Peyer's patch (tissue), 4 donors: Measurements from ENCODE around the gene TUSC1. TPM values are rescaled to one million over a fixed set of nuclear protein-coding genes. Genes with fewer than 3 reads are reported as not detected.
"Not testable (repeated sequence)": the region's sequence is repeated elsewhere in the genome, so short reads cannot be mapped to it uniquely, and the experiment has no call there.

ENCODE experiments used
- DNase-seq, 3 donors: peaks; one replicate each; pipeline ENCODE4 v3.0.0-alpha.2; 2017 to 2019
- H3K27ac ChIP-seq, 4 donors: fragments of 200-600 bp; sonication (generic); one replicate each; pipeline ENCODE4 v1.5.1; 2016 to 2019
- H3K27me3 ChIP-seq, 2 donors: fragments of 200-600 bp; sonication (generic); one replicate each; pipeline ENCODE4 v1.5.1; 2019
- H3K36me3 ChIP-seq, 3 donors: fragments of 200-600 bp; sonication (generic); one replicate each; pipeline ENCODE4 v1.5.1; 2016 to 2019
- H3K4me1 ChIP-seq, 4 donors: fragments of 200-600 bp; sonication (generic); one replicate each; pipeline ENCODE4 v1.5.1; 2016 to 2019
- H3K4me3 ChIP-seq, 4 donors: fragments of 200-600 bp; sonication (generic); 1 replicate in 3 of 4; 2 replicates in 1 of 4; pipeline ENCODE4 v1.5.1; 2016 to 2019; ENCODE audit warnings: mild to moderate bottlenecking in 1 of 4
- H3K9me3 ChIP-seq, 4 donors: fragments of 200-600 bp; sonication (generic); one replicate each; pipeline ENCODE4 v1.5.1; 2016 to 2019; ENCODE audit warnings: mild to moderate bottlenecking in 1 of 4
- CTCF ChIP-seq, 6 experiments: fragments of 450-650 bp in 4 of 6; fragments of 200-600 bp in 2 of 6; sonication (generic) in 1 of 6; IDR thresholded peaks; one replicate each; pipeline ENCODE4 v1.5.1; 2017 to 2019; ENCODE audit warnings: antibody characterized with exemption in 6 of 6, mild to moderate bottlenecking in 3 of 6, moderate library complexity in 1 of 6
- POLR2A ChIP-seq, 2 donors: fragments of 450-650 bp; IDR thresholded peaks; one replicate each; pipeline ENCODE4 v1.5.1; 2017; ENCODE audit warnings: antibody characterized with exemption in 2 of 2, mild to moderate bottlenecking in 2 of 2, moderate library complexity in 2 of 2
- total RNA-seq, 4 donors: library from RNA; depleted of rRNA; stranded (reverse); fragments of >200 nt; gene quantifications; one replicate each; pipeline ENCODE4 v1.1.0, GENCODE V29; 2016

TUSC1 gene
- total RNA-seq, 4 donors from 2014 or later = 3.3 to 16.1 (median 13.4) TPM

DNA sequence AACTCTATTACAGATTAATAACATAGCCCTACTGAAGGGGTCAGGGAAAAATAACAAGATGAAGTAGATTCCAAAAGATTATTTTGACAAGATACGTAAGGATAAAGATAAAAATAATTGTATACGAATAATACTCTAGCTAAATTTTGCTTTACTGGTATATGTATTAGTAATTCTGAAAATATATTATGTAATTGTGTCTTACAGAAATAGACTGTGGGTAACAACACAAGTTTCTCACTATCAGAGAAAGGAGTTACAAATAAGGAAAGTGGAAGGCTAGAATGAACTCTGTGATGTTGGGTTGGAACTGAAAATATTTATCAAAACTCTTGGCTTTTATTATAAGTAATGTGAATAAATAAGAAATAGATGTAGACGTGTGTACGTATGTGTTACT, 26.6 kb upstream of the TUSC1 start:
- Histone ChIP-seq H3K27me3 (no peaks in the 10 kb centered on the region), H3K4me1 (no peaks in the 10 kb centered on the region), H3K27ac (no peak overlapping the region), H3K36me3 (no peaks in the 10 kb centered on the region), H3K9me3 (no peaks in the 10 kb centered on the region), H3K4me3 (no peak overlapping the region)
- TF ChIP-seq CTCF (IDR thresholded peaks at IDR 0.05) = no peak
- no peak for TF ChIP-seq POLR2A (IDR thresholded peaks at IDR 0.05)
- DNase-seq = no peak

DNA sequence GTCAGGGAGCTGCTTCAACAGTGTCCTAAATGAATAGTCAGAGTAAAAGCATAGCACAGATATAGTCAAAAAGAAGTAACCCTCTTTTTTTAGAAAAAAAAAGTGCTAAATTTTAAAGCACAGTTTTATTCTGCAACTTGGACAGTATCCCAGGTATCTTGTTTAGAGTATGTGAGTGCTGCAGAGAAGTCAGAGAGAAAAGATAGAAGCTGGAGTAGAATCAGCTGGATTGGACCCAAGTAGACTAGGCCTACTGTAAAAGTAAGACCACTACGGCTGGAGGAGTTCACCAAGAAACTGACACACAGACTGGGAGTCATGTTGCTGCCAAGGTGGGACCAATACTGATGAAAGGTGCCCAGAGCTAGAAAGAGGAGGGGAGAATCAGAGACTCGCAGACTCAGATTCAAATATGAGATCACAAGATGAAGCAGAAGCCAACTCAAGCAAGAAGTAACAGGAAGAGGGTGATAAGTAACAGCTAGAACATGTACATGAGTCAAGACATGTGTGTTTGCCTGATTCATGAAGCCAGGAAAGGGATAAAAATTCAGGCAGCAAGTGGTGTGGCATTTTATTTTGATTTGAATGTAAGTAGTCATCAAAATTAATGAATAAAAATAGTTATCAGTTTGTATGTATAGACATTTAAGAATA, 25.6 kb upstream of the TUSC1 start:
- Histone ChIP-seq H3K9me3 (no peaks in the 10 kb centered on the region), H3K36me3 (no peaks in the 10 kb centered on the region), H3K4me1 (no peaks in the 10 kb centered on the region), H3K27me3 (no peaks in the 10 kb centered on the region), H3K27ac (no peak overlapping the region), H3K4me3 (no peak overlapping the region)
- DNase-seq = no peak
- TF ChIP-seq CTCF (IDR thresholded peaks at IDR 0.05) (no peak), POLR2A (IDR thresholded peaks at IDR 0.05) (no peak)

GRCh38 chr9:25702536-25702935, 24.3 kb upstream of the TUSC1 start:
- H3K36me3 ChIP-seq = no peaks in the 10 kb centered on the region
- H3K4me3 ChIP-seq = no peak overlapping the region
- TF ChIP-seq CTCF (IDR thresholded peaks at IDR 0.05) (no peak), POLR2A (IDR thresholded peaks at IDR 0.05) (no peak)
- DNase-seq = no peak
- H3K27me3 ChIP-seq = no peaks in the 10 kb centered on the region
- H3K4me1 ChIP-seq = no peaks in the 10 kb centered on the region
- no peak overlapping the region for H3K27ac ChIP-seq
- H3K9me3 ChIP-seq = no peaks in the 10 kb centered on the region

- H3K4me3 ChIP-seq, H3K4me1 ChIP-seq: not testable (repeated sequence)
Measured at GRCh38 chr9:25700899-25701298, 22.7 kb upstream of the TUSC1 start.

DNA sequence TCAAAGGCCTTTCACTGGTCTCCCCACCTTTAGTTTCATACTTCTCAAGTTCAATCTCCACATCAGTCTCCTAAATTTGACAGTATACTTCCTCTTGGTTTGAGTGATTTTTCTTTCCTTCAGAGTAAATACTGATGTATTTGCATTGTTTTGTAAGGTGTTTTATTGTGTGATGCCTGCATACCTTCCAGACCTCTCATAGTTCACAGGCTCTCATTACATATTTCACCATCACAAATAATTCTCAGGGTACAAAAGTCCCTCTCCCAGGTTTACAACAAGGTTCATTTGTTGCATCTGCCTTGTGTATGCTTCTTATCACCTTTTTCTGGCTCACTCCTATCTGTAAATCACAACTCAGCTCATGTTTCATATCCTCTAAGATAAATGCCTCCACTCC, 22.2 kb upstream of the TUSC1 start:
- Histone ChIP-seq H3K4me1 (no peaks in the 10 kb centered on the region), H3K27me3 (no peaks in the 10 kb centered on the region), H3K4me3 (no peak overlapping the region), H3K36me3 (no peaks in the 10 kb centered on the region), H3K27ac (no peak overlapping the region), H3K9me3 (peaks cover 0 to 2% (median 0%) of the 10 kb centered on the region in 4 donors)
- no peak for DNase-seq
- TF ChIP-seq CTCF (IDR thresholded peaks at IDR 0.05) = no peak
- TF ChIP-seq POLR2A (IDR thresholded peaks at IDR 0.05) = no peak

More at GRCh38 chr9:25700899-25701298, 22.7 kb upstream of the TUSC1 start:
- DNase-seq, H3K27ac ChIP-seq, H3K36me3 ChIP-seq, H3K9me3 ChIP-seq, H3K27me3 ChIP-seq: not testable (repeated sequence)

DNA sequence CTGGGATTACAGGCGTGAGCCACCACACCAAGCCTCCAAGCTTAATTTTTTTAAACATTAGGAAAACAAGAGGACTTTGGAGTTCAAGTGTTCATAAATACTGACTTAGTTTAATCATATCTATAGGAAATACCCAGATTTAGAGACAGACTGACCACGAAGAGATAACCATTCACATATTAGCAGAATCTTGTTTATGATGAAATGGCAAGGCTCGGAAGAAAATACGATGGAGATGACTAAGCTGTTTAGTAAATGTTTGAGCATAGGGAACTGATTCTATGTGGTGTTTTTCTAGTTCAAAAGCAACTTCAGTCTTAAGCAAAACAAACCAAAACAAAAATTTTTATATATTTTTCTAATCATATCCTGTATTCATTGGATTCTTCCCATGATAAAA, 13.5 kb upstream of the TUSC1 start:
- H3K27me3 ChIP-seq = no peaks in the 10 kb centered on the region
- H3K36me3 ChIP-seq = no peaks in the 10 kb centered on the region
- H3K27ac ChIP-seq = no peak overlapping the region
- no peak overlapping the region for H3K4me3 ChIP-seq
- peaks cover 0 to 2% (median 0%) of the 10 kb centered on the region in 4 donors for H3K9me3 ChIP-seq
- no peaks in the 10 kb centered on the region for H3K4me1 ChIP-seq
- TF ChIP-seq CTCF (IDR thresholded peaks at IDR 0.05) (no peak), POLR2A (IDR thresholded peaks at IDR 0.05) (no peak)
- no peak for DNase-seq
